Activated CD4-positive, alpha-beta T cell treated with anti-CD3 and anti-CD28 coated beads for 36 hours (primary cell): ENCODE measurements around the gene PRR15L. TPM values are rescaled to one million over a fixed set of nuclear protein-coding genes. Genes with fewer than 3 reads are reported as not detected.
"Not testable (repeated sequence)": the region's sequence is repeated elsewhere in the genome, so short reads cannot be mapped to it uniquely, and the experiment has no call there.

Source experiments
- ATAC-seq: fragments of 200-7000 bp; cut with Tn5 transposase; one replicate; pipeline ENCODE4 v1.10.0; 2021; ENCODE audit warnings: mild to moderate bottlenecking, moderate library complexity
- CTCF ChIA-PET: fragments of 350-600 bp; sonication (Branson Sonifier 250); formaldehyde crosslinking; loops from one replicate; lab custom pipeline; 2021; ENCODE audit warnings: antibody characterized with exemption; lab: Charles Lee
- POLR2A ChIA-PET: fragments of 350-600 bp; sonication (Branson Sonifier 250); formaldehyde crosslinking; loops from one replicate; lab custom pipeline; 2021; ENCODE audit warnings: antibody characterized with exemption, inconsistent platforms; lab: Charles Lee
- DNase-seq: peaks from one replicate; pipeline ENCODE4 v3.0.0-alpha.2; 2020
- H3K27ac Mint-ChIP-seq: one replicate; pipeline ENCODE4 v1.8.0; 2021; ENCODE audit warnings: mixed read lengths
- H3K27me3 Mint-ChIP-seq: one replicate; pipeline ENCODE4 v1.8.0; 2021; ENCODE audit warnings: mixed read lengths
- H3K36me3 Mint-ChIP-seq: one replicate; pipeline ENCODE4 v1.8.0; 2021; ENCODE audit warnings: low read depth, mixed read lengths
- H3K4me1 Mint-ChIP-seq: one replicate; pipeline ENCODE4 v1.8.0; 2021; ENCODE audit warnings: mixed read lengths
- H3K4me3 Mint-ChIP-seq: one replicate; pipeline ENCODE4 v1.8.0; 2021; ENCODE audit warnings: mild to moderate bottlenecking, moderate library complexity, mixed read lengths
- H3K9me3 Mint-ChIP-seq: one replicate; pipeline ENCODE4 v1.8.0; 2021; ENCODE audit warnings: low read depth, mixed read lengths
- intact Hi-C, 2 experiments: fragments of 100-400 bp; cut with DNase I in 1 of 2; cut with micrococcal nuclease in 1 of 2; formaldehyde crosslinking; loops; one replicate each; pipeline versions ENCODE4 v1.14.2 to v1.15.1; 2022 to 2024; cut with DNase I, micrococcal nuclease
- total RNA-seq, 2 experiments: library from RNA; stranded (reverse); gene quantifications; one replicate each; pipeline ENCODE4 v1.2.3, GENCODE V29; 2021

PRR15L gene
- total RNA-seq, 2 experiments from 2014 or later = not detected

DNA sequence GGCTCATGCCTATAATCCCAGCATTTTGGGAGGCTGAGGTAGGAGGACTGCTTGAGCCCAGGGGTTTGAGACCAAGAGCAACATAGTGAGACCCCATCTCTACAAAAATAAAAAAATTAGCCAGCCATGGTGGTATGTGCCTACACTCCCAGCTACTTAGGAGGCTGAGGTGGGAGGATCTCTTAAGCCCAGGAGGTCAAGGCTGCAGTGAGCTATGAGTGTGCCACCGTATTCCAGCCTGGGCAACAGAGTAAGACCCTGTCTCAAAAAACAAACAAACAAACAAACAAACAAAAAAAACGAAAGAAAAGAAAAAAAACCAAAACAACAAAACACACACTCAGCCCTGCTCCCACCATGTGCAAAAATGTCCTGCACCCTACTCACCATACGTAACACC is 22.2 kb downstream of the PRR15L start:
- ATAC-seq, H3K36me3 Mint-ChIP-seq, DNase-seq, H3K4me3 Mint-ChIP-seq, H3K9me3 Mint-ChIP-seq, H3K27ac Mint-ChIP-seq, H3K27me3 Mint-ChIP-seq, intact Hi-C loops: not testable (repeated sequence)
- H3K4me1 Mint-ChIP-seq = peaks cover 18% of the 10 kb centered on the region
- ChIA-PET CTCF (interaction anchor here (0.6 to 1.6 kb wide), 5 partner anchors 11 to 35 kb away, joined by 3 to 7 read pairs (median 3); partner anchors contain the start of gene CDK5RAP3), POLR2A (interaction anchor here (1.1 kb wide), 1 partner anchor 40 kb away, joined by 4 read pairs; the partner anchor contains the start of gene SP2)

DNA sequence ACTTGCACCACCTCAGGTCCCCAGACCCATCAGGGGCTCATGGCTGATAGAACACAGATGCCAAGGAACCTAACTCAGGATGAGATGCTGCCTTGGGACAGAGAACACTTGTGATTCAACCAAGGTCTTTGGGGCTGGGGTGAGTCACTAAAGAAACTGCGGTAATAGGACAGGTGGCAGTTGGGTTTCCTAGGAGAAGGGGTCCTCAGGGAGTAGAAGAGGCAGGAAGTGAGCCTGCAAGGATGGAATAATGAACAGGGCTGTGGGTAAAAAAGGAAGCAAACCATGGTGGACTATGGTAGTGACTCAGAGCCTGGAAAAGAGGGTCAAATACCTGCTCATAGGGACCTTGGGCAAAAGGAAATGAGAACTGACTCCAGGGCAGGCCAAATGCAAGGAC is 22.8 kb downstream of the PRR15L start:
- H3K36me3 Mint-ChIP-seq = no peaks in the 10 kb centered on the region
- CTCF ChIA-PET = interaction anchor here (1.5 to 1.6 kb wide), 2 partner anchors 12 to 14 kb away, joined by 3 to 7 read pairs; no protein-coding TSS in a partner anchor
- DNase-seq (no peak), ATAC-seq (no peak)
- no peak overlapping the region for H3K27ac Mint-ChIP-seq
- intact Hi-C loops = no loop called here
- POLR2A ChIA-PET = no interaction called here
- H3K9me3 Mint-ChIP-seq = no peaks in the 10 kb centered on the region
- H3K27me3 Mint-ChIP-seq = no peaks in the 10 kb centered on the region
- no peak overlapping the region for H3K4me3 Mint-ChIP-seq
- H3K4me1 Mint-ChIP-seq = peaks cover 15% of the 10 kb centered on the region

DNA sequence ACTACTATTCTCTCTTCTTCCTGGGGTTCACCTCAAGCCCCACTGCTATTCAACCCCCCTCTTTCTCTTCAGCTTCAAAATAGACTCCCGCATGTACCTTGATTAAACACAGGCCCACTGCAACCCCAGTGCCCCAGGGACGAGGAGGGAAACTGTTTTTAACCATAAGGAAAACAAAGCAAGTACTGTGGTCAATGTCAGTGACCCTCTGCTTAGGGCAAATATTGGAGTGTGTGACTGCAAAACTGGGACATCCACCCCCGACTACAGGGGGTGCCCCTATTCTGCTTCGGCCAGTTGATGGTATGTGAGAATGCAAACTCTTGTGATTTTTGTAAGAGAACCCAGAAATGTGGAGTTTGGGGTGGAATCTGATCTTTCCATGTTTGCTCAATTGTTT is 25.8 kb downstream of the PRR15L start:
- ATAC-seq (no peak), DNase-seq (no peak)
- no peak overlapping the region for H3K27ac Mint-ChIP-seq
- POLR2A ChIA-PET = interaction anchor here (0.6 kb wide), 1 partner anchor 28 kb away, joined by 3 read pairs; no protein-coding TSS in a partner anchor
- CTCF ChIA-PET = interaction anchor here (0.9 to 1.4 kb wide), 5 partner anchors 10 to 39 kb away, joined by 3 to 4 read pairs (median 3); partner anchors contain the start of genes CDK5RAP3 and PNPO
- intact Hi-C loops = no loop called here
- no peaks in the 10 kb centered on the region for H3K9me3 Mint-ChIP-seq
- H3K27me3 Mint-ChIP-seq = no peaks in the 10 kb centered on the region
- H3K4me3 Mint-ChIP-seq = no peak overlapping the region
- H3K36me3 Mint-ChIP-seq = peaks cover 2% of the 10 kb centered on the region
- H3K4me1 Mint-ChIP-seq = peaks cover 5% of the 10 kb centered on the region

DNA sequence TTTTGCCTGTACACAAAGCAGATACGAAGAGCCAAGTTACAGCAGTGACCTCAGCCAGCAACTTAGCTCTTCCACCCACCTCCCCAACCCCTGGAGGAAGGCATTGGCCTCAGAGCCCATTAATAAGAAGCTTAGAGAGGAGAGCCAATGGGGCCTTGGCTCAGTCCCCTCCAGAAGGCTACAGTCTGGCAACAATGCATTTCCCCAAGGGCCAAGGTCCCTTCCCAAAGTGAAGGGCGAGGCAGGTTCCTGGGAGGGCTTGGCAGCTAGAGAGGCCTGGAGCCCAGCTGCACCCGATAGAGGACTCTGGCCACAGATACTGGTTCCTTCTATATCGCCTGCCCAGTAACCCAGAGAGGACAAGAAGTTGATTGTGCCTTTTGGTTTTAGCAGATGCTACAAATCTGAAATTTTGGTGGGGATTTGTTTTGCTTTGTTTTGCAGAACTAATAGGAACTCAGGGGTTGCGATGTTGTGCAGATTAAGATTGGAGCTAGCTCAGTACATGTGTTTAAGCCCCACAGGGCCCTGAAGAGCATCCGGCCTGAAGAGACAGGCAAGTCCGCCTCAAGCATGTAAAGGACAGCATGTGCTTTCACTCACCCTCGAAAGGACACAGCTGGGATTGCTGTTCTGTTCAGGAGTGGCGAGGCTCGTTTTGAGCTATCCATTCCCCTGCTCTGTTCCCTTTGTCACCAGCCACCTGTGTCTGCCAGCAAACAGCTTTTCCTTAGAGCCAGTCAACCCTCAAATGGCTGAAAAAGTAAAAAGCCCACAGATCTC is 28.3 kb downstream of the PRR15L start:
- DNase-seq (no peak), ATAC-seq (no peak)
- Mint-ChIP-seq H3K9me3 (no peaks in the 10 kb centered on the region), H3K27ac (no peak overlapping the region), H3K36me3 (peaks cover 17% of the 10 kb centered on the region), H3K27me3 (no peaks in the 10 kb centered on the region), H3K4me3 (no peak overlapping the region), H3K4me1 (peaks cover 3% of the 10 kb centered on the region)
- POLR2A ChIA-PET = no interaction called here
- CTCF ChIA-PET = interaction anchor here (0.7 to 1.9 kb wide), 10 partner anchors 11 to 88 kb away, joined by 3 to 9 read pairs (median 4); partner anchors contain the start of genes CDK5RAP3, PNPO and PRR15L
- intact Hi-C loops = no loop called here

DNA sequence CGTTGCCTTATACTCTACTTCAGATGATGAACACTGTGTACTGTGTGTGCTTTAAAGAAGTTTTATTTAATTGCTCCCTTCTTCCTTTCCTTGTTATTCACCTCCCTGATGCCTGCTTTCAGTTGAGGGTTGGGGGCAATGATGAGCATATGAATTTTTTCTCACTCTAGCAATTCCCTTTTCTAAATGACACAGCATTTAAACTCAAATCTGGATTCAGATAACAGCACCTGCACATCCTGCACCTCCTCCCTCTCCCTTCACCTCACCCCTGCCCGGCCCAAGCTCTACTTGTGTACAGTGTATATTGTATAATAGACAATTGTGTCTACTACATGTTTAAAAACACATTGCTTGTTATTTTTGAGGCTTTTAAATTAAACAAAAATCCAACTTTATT is 29.3 kb downstream of the PRR15L start:
- Mint-ChIP-seq H3K36me3 (peaks cover 25% of the 10 kb centered on the region), H3K4me1 (peaks cover 3% of the 10 kb centered on the region), H3K9me3 (no peaks in the 10 kb centered on the region), H3K27me3 (no peaks in the 10 kb centered on the region), H3K4me3 (no peak overlapping the region), H3K27ac (no peak overlapping the region)
- ATAC-seq (peak; percentile 16), DNase-seq (no peak)
- ChIA-PET POLR2A (no interaction called here), CTCF (interaction anchor here (1.0 to 1.5 kb wide), 2 partner anchors 16 to 29 kb away, joined by 3 read pairs; partner anchors contain the start of gene PRR15L)
- intact Hi-C loops = no loop called here

DNA sequence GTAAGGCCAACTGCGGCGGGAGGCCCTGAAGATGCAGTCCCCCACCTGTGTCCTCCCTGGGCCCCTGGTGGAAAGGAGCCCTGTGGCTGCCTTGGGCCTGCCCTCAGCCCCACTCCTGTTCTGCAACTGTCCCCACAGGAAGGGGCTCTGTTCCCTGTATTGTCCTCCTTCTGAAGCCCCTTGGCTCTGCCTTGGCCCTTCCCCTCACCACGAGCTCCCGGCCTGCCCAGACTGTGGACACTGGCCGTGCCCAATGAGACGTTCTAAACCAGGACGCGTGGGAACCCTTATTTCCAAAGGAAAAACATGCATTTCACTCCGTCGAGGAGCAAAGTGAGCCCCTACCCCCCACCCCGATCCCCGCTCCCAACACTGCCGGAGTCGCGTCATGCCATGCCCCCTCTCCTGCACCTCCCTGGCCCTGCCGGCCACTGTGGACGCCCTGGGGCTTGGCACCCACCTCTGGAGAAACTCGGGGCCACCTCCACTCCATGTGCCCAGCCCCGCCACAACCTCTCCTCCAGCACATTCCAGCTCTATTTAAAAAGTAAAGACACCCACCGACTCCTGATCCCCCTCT is 29.8 kb downstream of the PRR15L start:
- CTCF ChIA-PET = no interaction called here
- POLR2A ChIA-PET = no interaction called here
- no peak overlapping the region for H3K4me3 Mint-ChIP-seq
- H3K36me3 Mint-ChIP-seq = peaks cover 29% of the 10 kb centered on the region
- no peak for DNase-seq
- H3K9me3 Mint-ChIP-seq = no peaks in the 10 kb centered on the region
- peaks cover 3% of the 10 kb centered on the region for H3K4me1 Mint-ChIP-seq
- H3K27ac Mint-ChIP-seq = no peak overlapping the region
- intact Hi-C loops = no loop called here
- no peak for ATAC-seq
- H3K27me3 Mint-ChIP-seq = no peaks in the 10 kb centered on the region

GRCh38 chr17:47925678-47925988 is 32.0 kb downstream of the PRR15L start:
- no peaks in the 10 kb centered on the region for H3K27me3 Mint-ChIP-seq
- intact Hi-C loops = no loop called here
- ATAC-seq = no peak
- CTCF ChIA-PET = no interaction called here
- H3K36me3 Mint-ChIP-seq = peaks cover 33% of the 10 kb centered on the region
- POLR2A ChIA-PET = no interaction called here
- no peaks in the 10 kb centered on the region for H3K9me3 Mint-ChIP-seq
- peaks cover 3% of the 10 kb centered on the region for H3K4me1 Mint-ChIP-seq
- no peak overlapping the region for H3K27ac Mint-ChIP-seq
- DNase-seq = no peak
- no peak overlapping the region for H3K4me3 Mint-ChIP-seq

GRCh38 chr17:47924785-47925677 is 32.7 kb downstream of the PRR15L start:
- Mint-ChIP-seq H3K4me1 (peaks cover 3% of the 10 kb centered on the region), H3K9me3 (no peaks in the 10 kb centered on the region), H3K36me3 (peaks cover 34% of the 10 kb centered on the region), H3K27me3 (no peaks in the 10 kb centered on the region), H3K27ac (no peak overlapping the region), H3K4me3 (no peak overlapping the region)
- DNase-seq (no peak), ATAC-seq (no peak)
- intact Hi-C loops = no loop called here
- CTCF ChIA-PET = interaction anchor here (0.5 to 1.9 kb wide), 2 partner anchors 22 to 181 kb away, joined by 3 to 5 read pairs; no protein-coding TSS in a partner anchor
- POLR2A ChIA-PET = no interaction called here

- H3K36me3 Mint-ChIP-seq = peaks cover 23% of the 10 kb centered on the region
- H3K4me1 Mint-ChIP-seq, intact Hi-C loops, H3K27ac Mint-ChIP-seq, H3K27me3 Mint-ChIP-seq, ATAC-seq, H3K9me3 Mint-ChIP-seq, DNase-seq, H3K4me3 Mint-ChIP-seq: not testable (repeated sequence)
- ChIA-PET CTCF (interaction anchor here (0.6 to 1.0 kb wide), 3 partner anchors 27 to 154 kb away, joined by 3 read pairs; no protein-coding TSS in a partner anchor), POLR2A (interaction anchor here (0.6 kb wide), 1 partner anchor 102 kb away, joined by 3 read pairs; no protein-coding TSS in a partner anchor)
Measured at GRCh38 chr17:47919889-47920288, 37.8 kb downstream of the PRR15L start.

GRCh38 chr17:47918991-47919390 is 38.7 kb downstream of the PRR15L start:
- H3K36me3 Mint-ChIP-seq = peaks cover 15% of the 10 kb centered on the region
- ATAC-seq (no peak), DNase-seq (no peak)
- peaks cover 10% of the 10 kb centered on the region for H3K4me1 Mint-ChIP-seq
- no peak overlapping the region for H3K4me3 Mint-ChIP-seq
- H3K27ac Mint-ChIP-seq = no peak overlapping the region
- no peaks in the 10 kb centered on the region for H3K27me3 Mint-ChIP-seq
- intact Hi-C loops = no loop called here
- ChIA-PET CTCF (interaction anchor here (0.7 to 1.3 kb wide), 6 partner anchors 11 to 203 kb away, joined by 3 to 6 read pairs (median 4); partner anchors contain the start of gene PNPO), POLR2A (no interaction called here)
- no peaks in the 10 kb centered on the region for H3K9me3 Mint-ChIP-seq

DNA sequence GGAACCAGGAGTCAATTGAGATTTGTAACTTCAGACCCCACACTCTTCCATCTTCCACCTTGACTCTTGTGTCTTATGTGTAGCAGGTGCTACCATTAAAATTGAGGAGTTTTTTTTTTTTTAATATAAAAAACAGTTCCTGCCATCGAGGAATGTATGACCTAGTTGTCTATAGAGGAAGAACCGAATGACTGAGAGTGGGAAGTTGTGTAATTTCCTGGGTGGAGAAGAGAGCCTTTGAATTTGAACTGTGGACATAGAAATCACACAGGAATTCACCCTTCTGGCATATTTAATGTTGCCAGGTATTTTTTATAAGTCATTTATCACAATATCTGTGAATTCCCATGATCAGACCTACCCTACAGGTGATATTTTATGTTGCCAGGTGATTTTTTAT is 39.7 kb downstream of the PRR15L start:
- no peak for DNase-seq
- H3K4me1 Mint-ChIP-seq = peaks cover 10% of the 10 kb centered on the region
- CTCF ChIA-PET = interaction anchor here (0.6 to 1.3 kb wide), 5 partner anchors 12 to 77 kb away, joined by 3 to 5 read pairs (median 3); partner anchors contain the start of gene SCRN2
- no peaks in the 10 kb centered on the region for H3K27me3 Mint-ChIP-seq
- no peak overlapping the region for H3K4me3 Mint-ChIP-seq
- no peak overlapping the region for H3K27ac Mint-ChIP-seq
- ATAC-seq = no peak
- no peaks in the 10 kb centered on the region for H3K9me3 Mint-ChIP-seq
- intact Hi-C loops = no loop called here
- peaks cover 7% of the 10 kb centered on the region for H3K36me3 Mint-ChIP-seq
- POLR2A ChIA-PET = no interaction called here
